H1 (cell line): ENCODE data around the gene SLC30A3. TPM values are rescaled to one million over a fixed set of nuclear protein-coding genes. Genes with fewer than 3 reads are reported as not detected.

Experiments
- CTCF ChIA-PET: fragments of 300-600 bp; sonication (Branson Sonifier 250); formaldehyde crosslinking; loops from one replicate; lab custom pipeline; 2021; ENCODE audit not compliant: partially characterized antibody; lab: Charles Lee
- POLR2A ChIA-PET: fragments of 300-600 bp; sonication (Branson Sonifier 250); formaldehyde crosslinking; loops from one replicate; lab custom pipeline; 2021; ENCODE audit warnings: inconsistent platforms; ENCODE audit not compliant: partially characterized antibody; lab: Charles Lee
- DNase-seq, 2 experiments: peaks; one replicate each; pipeline versions ENCODE4 v3.0.0 to v3.0.0-alpha.2; 2010 to 2022; ENCODE audit warnings: low spot score in 2 of 2, low read depth in 1 of 2, mixed read lengths in 1 of 2
- FAIRE-seq: peaks from 2 replicates; lab custom pipeline; 2011; peaks lifted over from hg19 to GRCh38; lab: Jason Lieb, UNC
- H2AFZ ChIP-seq: 2 replicates; pipeline ENCODE4 v1.8.1; 2012; ENCODE audit warnings: low read length, inconsistent platforms
- H2AK5ac ChIP-seq: 2 replicates; pipeline ENCODE4 v1.6.1; 2013; ENCODE audit warnings: low read depth, low read length
- H2BK120ac ChIP-seq: replicated peaks from 2 replicates; pipeline ENCODE3; 2013; ENCODE audit warnings: low read depth, low read length, inconsistent platforms
- H2BK12ac ChIP-seq: 2 replicates; pipeline ENCODE4 v1.6.1; 2013; ENCODE audit warnings: low read depth, low read length
- H2BK15ac ChIP-seq: 2 replicates; pipeline ENCODE4 v1.6.1; 2013; ENCODE audit warnings: low read length
- H2BK20ac ChIP-seq: 2 replicates; pipeline ENCODE4 v1.6.1; 2013; ENCODE audit warnings: low read length
- H2BK5ac ChIP-seq: 2 replicates; pipeline ENCODE4 v1.6.1; 2013; ENCODE audit warnings: low read depth, low read length
- H3K14ac ChIP-seq: 2 replicates; pipeline ENCODE4 v1.6.1; 2013; ENCODE audit warnings: inconsistent platforms; ENCODE audit not compliant: insufficient read length
- H3K18ac ChIP-seq: 2 replicates; pipeline ENCODE4 v1.6.1; 2013; ENCODE audit warnings: low read length; ENCODE audit errors: extremely low read depth
- H3K23ac ChIP-seq: 2 replicates; pipeline ENCODE4 v1.6.1; 2013; ENCODE audit warnings: inconsistent platforms; ENCODE audit not compliant: insufficient read length
- H3K23me2 ChIP-seq: 2 replicates; pipeline ENCODE4 v1.6.1; 2013; ENCODE audit warnings: low read depth, low read length
- H3K27ac ChIP-seq: 2 replicates; pipeline ENCODE4 v1.6.1; 2011; ENCODE audit warnings: low read depth, low read length, inconsistent platforms
- H3K27me3 ChIP-seq, 4 experiments: replicated peaks in 1 of 4; 1 replicate in 1 of 4; 2 replicates in 3 of 4; pipeline versions ENCODE4 v1.6.1 to v1.8.1; 2011 to 2013; ENCODE audit warnings: low read length in 3 of 4, mild to moderate bottlenecking in 3 of 4, inconsistent platforms in 2 of 4, mixed read lengths in 2 of 4, moderate library complexity in 1 of 4; ENCODE audit not compliant: control insufficient read depth in 3 of 4, insufficient read depth in 3 of 4; ENCODE audit errors: extremely low read depth in 1 of 4
- H3K36me3 ChIP-seq, 4 experiments: 2 replicates each; pipeline versions ENCODE4 v1.6.1 to v1.8.1; 2011 to 2013; ENCODE audit warnings: mild to moderate bottlenecking in 4 of 4, low read length in 3 of 4, moderate library complexity in 2 of 4, control low read depth in 1 of 4, inconsistent platforms in 1 of 4; ENCODE audit not compliant: insufficient read depth in 4 of 4, control insufficient read depth in 2 of 4
- H3K4ac ChIP-seq: replicated peaks from 2 replicates; pipeline ENCODE3; 2013; ENCODE audit warnings: low read length, low read depth, mixed read lengths, inconsistent platforms; ENCODE audit not compliant: insufficient read length
- H3K4me1 ChIP-seq, 4 experiments: replicated peaks in 1 of 4; 1 replicate in 1 of 4; 2 replicates in 3 of 4; pipeline versions ENCODE4 v1.6.1 to v1.8.1; 2011 to 2013; ENCODE audit warnings: low read length in 3 of 4, inconsistent platforms in 2 of 4, mixed read lengths in 1 of 4; ENCODE audit not compliant: insufficient read depth in 4 of 4, control insufficient read depth in 3 of 4
- H3K4me2 ChIP-seq, 2 experiments: 2 replicates each; pipeline versions ENCODE4 v1.6.1 to v1.8.1; 2011 to 2013; ENCODE audit warnings: low read depth in 2 of 2, low read length in 2 of 2, control low read depth in 1 of 2, inconsistent platforms in 1 of 2, mild to moderate bottlenecking in 1 of 2; ENCODE audit not compliant: insufficient read depth in 1 of 2
- H3K4me3 ChIP-seq, 4 experiments: fragments of 200-600, 300-600 bp in 1 of 4; sonication (generic), shearing (Covaris generic), sonication (Bioruptor Twin) in 1 of 4; 2 replicates each; pipeline versions ENCODE4 v1.5.1 to v1.8.1; 2011 to 2016; ENCODE audit warnings: low read length in 4 of 4, low read depth in 3 of 4, control low read depth in 2 of 4, inconsistent platforms in 2 of 4, mild to moderate bottlenecking in 2 of 4, mixed read lengths in 1 of 4, moderate library complexity in 1 of 4; ENCODE audit not compliant: insufficient read depth in 2 of 4; ENCODE audit errors: extremely low read depth in 1 of 4
- H3K56ac ChIP-seq: replicated peaks from 2 replicates; pipeline ENCODE3; 2013; ENCODE audit warnings: low read depth, mild to moderate bottlenecking, mixed read lengths, low read length, inconsistent platforms; ENCODE audit not compliant: insufficient read length
- H3K79me1 ChIP-seq: 2 replicates; pipeline ENCODE4 v1.6.1; 2013; ENCODE audit warnings: low read depth, low read length, control low read depth
- H3K79me2 ChIP-seq, 2 experiments: 2 replicates each; pipeline versions ENCODE4 v1.6.1 to v1.8.1; 2012 to 2013; ENCODE audit warnings: low read length in 2 of 2, mild to moderate bottlenecking in 2 of 2, inconsistent platforms in 1 of 2; ENCODE audit not compliant: insufficient read depth in 2 of 2, control insufficient read depth in 1 of 2
- H3K9ac ChIP-seq, 4 experiments: replicated peaks in 1 of 4; 1 replicate in 1 of 4; 2 replicates in 3 of 4; pipeline versions ENCODE4 v1.6.1 to v1.8.1; 2011 to 2013; ENCODE audit warnings: low read depth in 3 of 4, low read length in 3 of 4, control low read depth in 2 of 4, mild to moderate bottlenecking in 2 of 4, moderate library complexity in 2 of 4, inconsistent platforms in 1 of 4; ENCODE audit errors: extremely low read depth in 1 of 4
- H3K9me3 ChIP-seq, 2 experiments: 2 replicates each; pipeline versions ENCODE4 v1.6.1 to v1.8.1; 2012 to 2013; ENCODE audit warnings: mild to moderate bottlenecking in 2 of 2, moderate library complexity in 2 of 2, control low read depth in 1 of 2, inconsistent platforms in 1 of 2, low read depth in 1 of 2, low read length in 1 of 2, mixed read lengths in 1 of 2; ENCODE audit not compliant: insufficient read depth in 2 of 2
- H4K20me1 ChIP-seq, 2 experiments: replicated peaks in 1 of 2; 2 replicates each; pipeline versions ENCODE3 to v1.8.1; 2011 to 2013; ENCODE audit warnings: inconsistent platforms in 2 of 2, low read length in 2 of 2, mild to moderate bottlenecking in 1 of 2; ENCODE audit not compliant: insufficient read depth in 2 of 2, control insufficient read depth in 1 of 2
- H4K5ac ChIP-seq: 2 replicates; pipeline ENCODE4 v1.6.1; 2013; ENCODE audit warnings: low read length, low read depth, mixed read lengths, inconsistent platforms; ENCODE audit not compliant: insufficient read length
- H4K8ac ChIP-seq: 2 replicates; pipeline ENCODE4 v1.8.0; 2013; ENCODE audit warnings: mild to moderate bottlenecking, moderate library complexity, low read length, inconsistent platforms; ENCODE audit not compliant: insufficient read depth; ENCODE audit errors: extremely low read depth
- H4K91ac ChIP-seq: replicated peaks from 2 replicates; pipeline ENCODE3; 2013; ENCODE audit warnings: low read length, mixed read lengths, inconsistent platforms; ENCODE audit not compliant: insufficient read length
- ATF2 ChIP-seq: IDR thresholded peaks from 2 replicates; pipeline ENCODE4 v1.6.1; 2012; ENCODE audit warnings: low read length, inconsistent platforms
- GABPA ChIP-seq: IDR thresholded peaks from 2 replicates; pipeline ENCODE4 v1.6.1; 2011; ENCODE audit warnings: mild to moderate bottlenecking, low read length, moderate library complexity, borderline replicate concordance; ENCODE audit not compliant: insufficient read depth
- JUN ChIP-seq: IDR thresholded peaks from 2 replicates; pipeline ENCODE4 v1.6.1; 2011; ENCODE audit warnings: low read depth, mild to moderate bottlenecking, improper control_type of control experiment, low read length
- POLR2A ChIP-seq, 2 experiments: IDR thresholded peaks; 1 replicate in 1 of 2; 2 replicates in 1 of 2; pipeline ENCODE4 v1.6.1; 2011; ENCODE audit warnings: low read depth in 2 of 2, low read length in 2 of 2, mild to moderate bottlenecking in 2 of 2; ENCODE audit errors: control extremely low read depth in 1 of 2
- RBBP5 ChIP-seq: IDR thresholded peaks from 2 replicates; pipeline ENCODE4 v1.7.1; 2012; ENCODE audit warnings: low read depth, mild to moderate bottlenecking, inconsistent platforms, low read length, moderate library complexity, borderline replicate concordance
- RFX5 ChIP-seq: IDR thresholded peaks from 2 replicates; pipeline ENCODE4 v1.6.1; 2011; ENCODE audit warnings: low read depth, low read length, improper control_type of control experiment, borderline replicate concordance
- SP2 ChIP-seq: IDR thresholded peaks from 2 replicates; pipeline ENCODE4 v1.6.1; 2012; ENCODE audit warnings: mild to moderate bottlenecking, low read length, inconsistent platforms
- TCF12 ChIP-seq: IDR thresholded peaks from 2 replicates; pipeline ENCODE4 v1.6.1; 2011; ENCODE audit warnings: low read depth, mild to moderate bottlenecking, low read length
- YY1 ChIP-seq: IDR thresholded peaks from 2 replicates; pipeline ENCODE4 v1.6.1; 2011; ENCODE audit warnings: low read depth, mild to moderate bottlenecking, low read length
- WGBS, 2 experiments: shearing (Covaris generic) in 1 of 2; methylation state at CpG; one replicate each; pipeline versions ENCODE4 v1.1.6 to v1.1.7; 2013 to 2015; ENCODE audit warnings: low lambda C conversion rate in 2 of 2, mixed read lengths in 2 of 2, inconsistent platforms in 1 of 2, low coverage in 1 of 2, missing lambda C conversion rate in 1 of 2; ENCODE audit not compliant: insufficient replicate concordance in 2 of 2, insufficient coverage in 1 of 2, insufficient read length in 1 of 2; ENCODE audit errors: extremely low coverage in 1 of 2, missing lambda C conversion rate in 1 of 2; 5-methylcytosine and 5-hydroxymethylcytosine counted together
- polyA plus RNA-seq, 7 experiments: library from polyadenylated mRNA; depleted of rRNA in 3 of 7; stranded (reverse) in 5 of 7; unstranded in 2 of 7; fragments of >200 nt in 5 of 7; fragments of 200-250 nt in 2 of 7; gene quantifications; 1 replicate in 5 of 7; 2 replicates in 1 of 7; 4 replicates in 1 of 7; pipeline versions ENCODE4 v1.2.1 to v1.2.3, GENCODE V29; 2011 to 2013; ENCODE audit warnings: missing spikeins in 2 of 7, mixed read lengths in 2 of 7
- total RNA-seq: library from RNA; stranded (reverse); fragmentation: NEBNext Ultra II Directional; extraction: Animal tissue kit (Norgen Biotek cat#: 25700); gene quantifications from 2 replicates; pipeline ENCODE4 v1.2.1, GENCODE V29; 2021

Gene SLC30A3
- total and polyA plus RNA-seq, 2 of the 8 experiments (the other 6 are each of a cell fraction or from before 2014, with no cell fraction given) = 15.2 to 30.7 TPM

DNA sequence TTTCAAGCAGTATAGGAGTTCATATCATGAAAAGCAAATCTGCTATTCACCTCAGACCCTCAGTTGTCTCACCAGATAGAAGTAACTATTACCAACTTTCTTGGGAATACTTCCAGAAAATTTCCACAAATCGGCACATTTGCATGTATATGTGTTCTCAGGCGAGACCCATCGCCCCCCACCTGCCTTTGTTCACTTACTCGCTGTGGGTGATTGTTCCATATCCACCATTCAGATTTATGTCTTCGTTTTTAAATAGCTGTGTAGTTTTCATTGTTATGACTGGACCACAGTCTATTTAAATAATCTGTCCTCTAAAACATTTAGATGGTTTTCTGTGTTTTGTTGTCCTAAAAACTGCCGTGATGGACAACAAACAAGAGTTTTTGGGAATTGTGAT is 22.6 kb upstream of the SLC30A3 start:
- H2BK15ac ChIP-seq = no peak overlapping the region
- no peak overlapping the region for H4K91ac ChIP-seq
- no peak overlapping the region for H2AFZ ChIP-seq
- peaks cover 3% of the 10 kb centered on the region for H3K23me2 ChIP-seq
- H3K18ac ChIP-seq = no peak overlapping the region
- H3K4me3 ChIP-seq = no peak overlapping the region
- TF ChIP-seq JUN (no peak), SP2 (no peak), ATF2 (no peak), POLR2A (IDR thresholded peaks at IDR 0.05; ENCODE audit: control extremely low read depth in 1 of 2, low read depth in 2 of 2, low read length in 2 of 2) (no peak), RFX5 (no peak), TCF12 (no peak), GABPA (no peak), YY1 (no peak), RBBP5 (no peak)
- H4K5ac ChIP-seq = no peak overlapping the region
- FAIRE-seq (no peak), DNase-seq (no peak)
- no peak overlapping the region for H3K56ac ChIP-seq
- H3K9ac ChIP-seq = no peak overlapping the region
- no peak overlapping the region for H3K23ac ChIP-seq
- 74% methylated on average over 6 of the region's 6 CpGs; no CpG with 5 or more reads in 1 of the 2 experiments for WGBS, 2 experiments
- POLR2A ChIA-PET = interaction anchor here (1.1 to 11.9 kb wide), 3 partner anchors 12 to 38 kb away, joined by 3 to 149 read pairs (median 4); no protein-coding TSS in a partner anchor
- no peaks in the 10 kb centered on the region for H3K79me1 ChIP-seq
- H2BK12ac ChIP-seq = no peak overlapping the region
- H3K36me3 ChIP-seq = no peaks in the 10 kb centered on the region
- H3K4ac ChIP-seq = no peak overlapping the region
- H4K8ac ChIP-seq = no peak overlapping the region
- no peaks in the 10 kb centered on the region for H3K79me2 ChIP-seq
- no peak overlapping the region for H2BK20ac ChIP-seq
- no peaks in the 10 kb centered on the region for H4K20me1 ChIP-seq
- no peak overlapping the region for H3K27ac ChIP-seq
- H3K9me3 ChIP-seq = no peaks in the 10 kb centered on the region
- no peak overlapping the region for H2BK120ac ChIP-seq
- H3K27me3 ChIP-seq = peaks cover 0 to 4% (median 0%) of the 10 kb centered on the region in 4 experiments; a peak in 1 of 7 replicates
- H2BK5ac ChIP-seq = no peak overlapping the region
- peaks cover 4 to 18% (median 13%) of the 10 kb centered on the region in 4 experiments for H3K4me1 ChIP-seq
- H3K14ac ChIP-seq = no peak overlapping the region
- H2AK5ac ChIP-seq = no peak overlapping the region
- CTCF ChIA-PET = interaction anchor here (0.6 to 20.2 kb wide), 6 partner anchors 10 to 204 kb away, joined by 3 to 413 read pairs (median 92); partner anchors contain the start of gene SLC30A3
- H3K4me2 ChIP-seq = no peak overlapping the region
